ENCODE data around the gene ATXN1. TPM values are rescaled to one million over a fixed set of nuclear protein-coding genes. Genes with fewer than 3 reads are reported as not detected.

Gene ATXN1
- total and polyA plus RNA-seq, 2 donors from 2014 or later = 4.2 to 58.2 TPM

DNA sequence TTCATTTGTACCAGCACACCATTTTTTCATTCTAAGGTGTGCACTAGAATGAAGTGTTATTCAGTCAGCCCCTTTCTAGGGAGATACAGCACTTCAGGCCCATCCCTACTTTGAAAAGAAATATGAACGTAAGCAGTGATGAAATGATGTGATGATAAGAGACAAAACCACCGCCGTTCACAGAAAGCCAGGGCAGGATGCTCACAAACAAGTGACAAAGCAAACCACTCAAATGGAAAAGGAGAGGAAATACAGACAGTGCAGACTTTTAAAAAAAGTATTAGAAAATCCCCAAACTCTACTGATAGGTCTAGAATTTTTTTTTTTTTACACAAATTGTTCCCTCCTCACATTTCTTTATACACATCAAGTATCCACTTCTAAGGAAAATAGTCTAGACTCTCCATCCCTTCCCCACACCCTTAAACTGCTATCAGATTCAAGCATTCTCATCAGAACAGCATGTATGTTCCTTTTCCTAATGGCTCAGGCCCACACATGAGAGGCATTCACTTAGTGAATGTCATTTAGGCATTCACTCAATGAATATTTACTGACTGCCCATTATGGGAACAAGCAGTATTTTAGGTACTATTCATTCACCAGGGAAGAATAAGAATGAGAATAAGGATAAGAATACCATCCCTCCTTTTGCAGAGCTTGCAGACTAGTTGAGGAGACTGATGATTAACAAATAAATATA, 279.4 kb downstream of the ATXN1 start:
- H3K4me1 ChIP-seq (ENCODE audit: control insufficient read depth in 2 of 3, insufficient read depth in 2 of 3, low read depth in 1 of 3, low read length in 3 of 3) = no peaks in the 10 kb centered on the region
- FAIRE-seq (no peak), DNase-seq (no peak)
- no peak overlapping the region for H3K9ac ChIP-seq (ENCODE audit: low read length in 3 of 3)
- peaks cover 0 to 5% (median 0%) of the 10 kb centered on the region in 3 donors for H3K36me3 ChIP-seq (ENCODE audit: control insufficient read depth in 2 of 3, insufficient read depth in 3 of 3, low read length in 3 of 3)
- H3K9me3 ChIP-seq (ENCODE audit: control insufficient read depth in 2 of 3, insufficient read depth in 1 of 3, low read length in 3 of 3) = peaks cover 0 to 5% (median 0%) of the 10 kb centered on the region in 3 donors
- H3K4me3 ChIP-seq (ENCODE audit: low read length in 3 of 3) = no peak overlapping the region
- intact Hi-C loops (cut with DNase I) = no loop called here
- H3K27me3 ChIP-seq (ENCODE audit: control insufficient read depth, insufficient read depth, low read length) = no peaks in the 10 kb centered on the region
- no peak overlapping the region for H3K27ac ChIP-seq (ENCODE audit: low read depth in 2 of 2, low read length in 2 of 2)
- TF ChIP-seq, protein P1, sequence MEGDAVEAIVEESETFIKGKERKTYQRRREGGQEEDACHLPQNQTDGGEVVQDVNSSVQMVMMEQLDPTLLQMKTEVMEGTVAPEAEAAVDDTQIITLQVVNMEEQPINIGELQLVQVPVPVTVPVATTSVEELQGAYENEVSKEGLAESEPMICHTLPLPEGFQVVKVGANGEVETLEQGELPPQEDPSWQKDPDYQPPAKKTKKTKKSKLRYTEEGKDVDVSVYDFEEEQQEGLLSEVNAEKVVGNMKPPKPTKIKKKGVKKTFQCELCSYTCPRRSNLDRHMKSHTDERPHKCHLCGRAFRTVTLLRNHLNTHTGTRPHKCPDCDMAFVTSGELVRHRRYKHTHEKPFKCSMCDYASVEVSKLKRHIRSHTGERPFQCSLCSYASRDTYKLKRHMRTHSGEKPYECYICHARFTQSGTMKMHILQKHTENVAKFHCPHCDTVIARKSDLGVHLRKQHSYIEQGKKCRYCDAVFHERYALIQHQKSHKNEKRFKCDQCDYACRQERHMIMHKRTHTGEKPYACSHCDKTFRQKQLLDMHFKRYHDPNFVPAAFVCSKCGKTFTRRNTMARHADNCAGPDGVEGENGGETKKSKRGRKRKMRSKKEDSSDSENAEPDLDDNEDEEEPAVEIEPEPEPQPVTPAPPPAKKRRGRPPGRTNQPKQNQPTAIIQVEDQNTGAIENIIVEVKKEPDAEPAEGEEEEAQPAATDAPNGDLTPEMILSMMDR (IDR thresholded peaks at IDR 0.05; ENCODE audit: borderline replicate concordance, extremely low read depth, insufficient read depth) = no peak

DNA sequence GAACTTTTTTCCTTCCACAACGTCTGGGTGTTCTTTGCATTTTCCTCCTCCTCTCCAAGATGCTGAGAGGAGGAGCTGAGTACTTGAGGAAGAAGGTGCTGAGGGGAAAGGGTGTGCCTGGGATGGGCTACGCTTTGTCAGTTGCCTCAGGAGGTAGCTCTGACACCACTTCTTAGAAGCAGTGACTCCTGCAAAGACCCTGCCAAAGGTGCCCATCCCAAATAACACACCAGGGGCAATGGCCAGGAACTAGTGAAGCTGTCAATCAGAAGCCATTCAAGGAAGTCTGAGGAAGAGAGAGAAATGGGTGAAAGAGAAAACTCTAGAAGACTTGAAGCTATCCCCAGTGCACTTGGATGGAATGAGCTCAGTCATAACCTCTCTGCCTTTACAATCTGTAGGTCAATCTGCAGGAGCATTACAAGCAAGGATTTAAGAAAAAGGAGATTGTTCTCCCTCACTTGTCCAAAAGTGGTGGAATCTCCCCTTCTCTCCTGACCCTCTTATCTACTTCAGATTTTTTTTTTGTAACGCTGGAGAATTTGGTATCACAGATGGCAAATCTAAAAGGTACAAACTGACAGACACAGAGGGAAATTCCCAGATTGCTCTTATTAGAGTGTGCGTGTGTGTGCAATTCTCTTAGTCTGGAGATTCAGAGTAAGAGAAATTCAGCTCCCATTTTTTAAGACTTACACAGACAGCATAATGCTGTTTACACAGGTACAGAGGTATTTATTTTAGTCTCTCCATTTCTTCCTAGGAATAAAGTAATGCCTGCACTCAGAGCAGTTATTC, 280.3 kb downstream of the ATXN1 start:
- Histone ChIP-seq H3K27ac (ENCODE audit: low read depth in 2 of 2, low read length in 2 of 2) (no peak overlapping the region), H3K36me3 (ENCODE audit: control insufficient read depth in 2 of 3, insufficient read depth in 3 of 3, low read length in 3 of 3) (peaks cover 0 to 5% (median 0%) of the 10 kb centered on the region in 3 donors), H3K4me3 (ENCODE audit: low read length in 3 of 3) (no peak overlapping the region), H3K9me3 (ENCODE audit: control insufficient read depth in 2 of 3, insufficient read depth in 1 of 3, low read length in 3 of 3) (peaks cover 0 to 5% (median 0%) of the 10 kb centered on the region in 3 donors), H3K9ac (ENCODE audit: low read length in 3 of 3) (no peak overlapping the region), H3K4me1 (ENCODE audit: control insufficient read depth in 2 of 3, insufficient read depth in 2 of 3, low read depth in 1 of 3, low read length in 3 of 3) (no peaks in the 10 kb centered on the region), H3K27me3 (ENCODE audit: control insufficient read depth, insufficient read depth, low read length) (no peaks in the 10 kb centered on the region)
- TF ChIP-seq, protein P1 (IDR thresholded peaks at IDR 0.05; ENCODE audit: borderline replicate concordance, extremely low read depth, insufficient read depth) = no peak
- DNase-seq (no peak), FAIRE-seq (no peak)
- intact Hi-C loops (cut with DNase I) = no loop called here

DNA sequence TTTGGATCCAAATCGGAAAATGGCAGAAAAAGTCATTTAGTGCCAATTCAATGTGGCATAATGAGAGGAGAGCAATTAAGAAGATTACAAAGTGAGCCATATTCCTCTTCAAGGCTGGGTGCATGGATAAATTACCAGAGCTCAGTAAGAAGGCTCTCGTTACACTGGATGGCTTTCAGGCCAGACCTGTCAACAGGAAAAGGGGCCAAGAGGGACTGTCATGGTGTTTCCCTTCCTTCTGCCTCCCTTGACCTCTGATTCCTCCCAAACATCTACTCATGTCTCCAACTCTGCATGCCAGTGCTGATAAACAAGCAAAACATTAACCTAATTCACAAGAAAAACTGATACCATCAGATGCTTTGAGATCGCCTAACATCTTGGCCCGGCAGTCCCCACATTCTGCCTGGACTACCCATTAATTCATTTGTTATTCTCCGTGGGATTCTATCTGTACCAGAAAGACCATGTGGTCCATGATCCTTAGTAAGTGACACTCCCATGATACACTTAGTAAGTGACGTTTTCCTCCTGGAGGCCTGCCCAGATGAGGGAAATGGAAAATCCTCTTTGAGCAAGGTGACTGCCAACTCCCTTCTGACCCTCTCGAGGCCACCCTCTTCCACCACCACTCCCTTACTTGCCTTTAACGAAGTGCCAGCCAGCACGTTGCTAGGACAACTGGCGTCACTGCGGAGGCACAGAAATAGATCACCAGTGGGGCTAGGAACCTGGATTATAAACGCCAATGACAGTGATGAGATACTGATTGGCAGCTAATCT, 283.7 kb downstream of the ATXN1 start:
- Histone ChIP-seq H3K27ac (ENCODE audit: low read depth in 2 of 2, low read length in 2 of 2) (no peak overlapping the region), H3K9me3 (ENCODE audit: control insufficient read depth in 2 of 3, insufficient read depth in 1 of 3, low read length in 3 of 3) (peaks cover 0 to 5% (median 0%) of the 10 kb centered on the region in 3 donors), H3K4me1 (ENCODE audit: control insufficient read depth in 2 of 3, insufficient read depth in 2 of 3, low read depth in 1 of 3, low read length in 3 of 3) (peaks cover 0 to 4% (median 0%) of the 10 kb centered on the region in 3 donors), H3K36me3 (ENCODE audit: control insufficient read depth in 2 of 3, insufficient read depth in 3 of 3, low read length in 3 of 3) (peaks cover 0 to 2% (median 0%) of the 10 kb centered on the region in 3 donors), H3K4me3 (ENCODE audit: low read length in 3 of 3) (no peak overlapping the region), H3K9ac (ENCODE audit: low read length in 3 of 3) (no peak overlapping the region), H3K27me3 (ENCODE audit: control insufficient read depth, insufficient read depth, low read length) (no peaks in the 10 kb centered on the region)
- intact Hi-C loops (cut with DNase I) = no loop called here
- TF ChIP-seq, protein P1 (IDR thresholded peaks at IDR 0.05; ENCODE audit: borderline replicate concordance, extremely low read depth, insufficient read depth) = no peak
- DNase-seq = no peak
- FAIRE-seq = no peak
